Measurements from ENCODE around the gene TCAIM.

- TF ChIP-seq CTCF (optimal IDR thresholded peaks at IDR 0.05 in 1 of 3, IDR thresholded peaks at IDR 0.05 in 1 of 3, conservative IDR thresholded peaks at IDR 0.05 in 1 of 3; ENCODE audit: extremely low read depth in 1 of 3, insufficient read depth in 2 of 3, low read length in 3 of 3) (no peak), EZH2 (IDR thresholded peaks at IDR 0.05; ENCODE audit: low read length) (no peak)
Observed at GRCh38 chr3:44334326-44334725, 4.2 kb upstream of the TCAIM start.
